Panc1 (cell line): ENCODE results near the gene CNNM2. TPM values are rescaled to one million over a fixed set of nuclear protein-coding genes. Genes with fewer than 3 reads are reported as not detected.

Experiments
- ATAC-seq: fragments of 200-7000 bp; cut with Tn5 transposase; 2 replicates; pipeline ENCODE4 v1.9.1; 2020; ENCODE audit warnings: mild to moderate bottlenecking, moderate library complexity
- BruUV-seq: library from RNA; stranded (reverse); fragments of 400-500 nt; replicated peaks from 2 replicates; lab custom pipeline; 2021; lab: Mats Ljungman, UMichigan
- CTCF ChIA-PET: fragments of 300-600 bp; sonication (Branson Sonifier 250); formaldehyde crosslinking; loops from one replicate; lab custom pipeline; 2022; ENCODE audit warnings: antibody characterized with exemption; lab: Charles Lee
- POLR2A ChIA-PET: fragments of 300-600 bp; sonication (Branson Sonifier 250); formaldehyde crosslinking; loops from one replicate; lab custom pipeline; 2022; ENCODE audit warnings: antibody characterized with exemption; lab: Charles Lee
- DNase-seq: peaks from one replicate; pipeline ENCODE4 v3.0.0-alpha.2; 2010; ENCODE audit warnings: low read depth, low spot score
- H3K27ac ChIP-seq: 2 replicates; pipeline ENCODE4 v1.5.1; 2011; ENCODE audit warnings: mild to moderate bottlenecking, low read length, inconsistent platforms
- H3K27me3 ChIP-seq: fragments of 200-500 bp; sonication (Bioruptor generic); 2 replicates; pipeline ENCODE4 v1.6.0; 2014; ENCODE audit warnings: low read length, inconsistent platforms; ENCODE audit not compliant: control insufficient read depth, insufficient read depth
- H3K36me3 ChIP-seq: fragments of 200-500 bp; sonication (Bioruptor generic); 2 replicates; pipeline ENCODE4 v1.5.1; 2014; ENCODE audit warnings: inconsistent platforms, mild to moderate bottlenecking, low read length, moderate library complexity; ENCODE audit not compliant: control insufficient read depth, insufficient read depth
- H3K4me1 ChIP-seq: 2 replicates; pipeline ENCODE4 v1.5.1; 2011; ENCODE audit warnings: inconsistent platforms, mild to moderate bottlenecking, low read length, moderate library complexity; ENCODE audit not compliant: control insufficient read depth, insufficient read depth
- H3K4me3 ChIP-seq, 2 experiments: 2 replicates each; pipeline ENCODE4 v1.5.1; 2011 to 2012; ENCODE audit warnings: low read depth in 2 of 2, low read length in 2 of 2, mild to moderate bottlenecking in 2 of 2, inconsistent platforms in 1 of 2, moderate library complexity in 1 of 2
- H3K9me3 ChIP-seq: fragments of 200-500 bp; sonication (Bioruptor generic); 2 replicates; pipeline ENCODE4 v1.5.1; 2014; ENCODE audit warnings: low read depth, mild to moderate bottlenecking, inconsistent platforms, low read length, moderate library complexity; ENCODE audit not compliant: control insufficient read depth, insufficient read depth
- POLR2AphosphoS5 ChIP-seq: IDR thresholded peaks from 2 replicates; pipeline ENCODE4 v1.6.1; 2012; ENCODE audit warnings: mild to moderate bottlenecking, low read depth, low read length, moderate library complexity
- SIN3A ChIP-seq: IDR thresholded peaks from 2 replicates; pipeline ENCODE4 v1.6.1; 2012; ENCODE audit warnings: low read depth, mild to moderate bottlenecking, low read length, moderate library complexity, borderline replicate concordance; ENCODE audit not compliant: insufficient read depth
- TCF7L2 ChIP-seq: IDR thresholded peaks from 2 replicates; pipeline ENCODE4 v1.6.1; 2011; ENCODE audit warnings: mild to moderate bottlenecking, low read depth, low read length, inconsistent platforms
- in situ Hi-C: cut with HindIII; loops from 2 replicates; pipeline ENCODE4 v1.10.0; 2016; ENCODE audit warnings: low sequenced_read_pairs, low pct_unique_long_range_greater_than_20kb
- intact Hi-C: fragments of 100-400 bp; cut with micrococcal nuclease; formaldehyde crosslinking; loops from one replicate; pipeline ENCODE4 v1.10.0; 2022; ENCODE audit not compliant: unreplicated experiment
- total RNA-seq: library from RNA; stranded (reverse); gene quantifications from one replicate; pipeline ENCODE4 v1.2.1, GENCODE V29; 2021; ENCODE audit not compliant: unreplicated experiment
- TF ChIP-seq, protein P1 (sequence below), 2 experiments: IDR thresholded peaks; 2 replicates each; pipeline ENCODE4 v1.6.1; 2011 to 2012; ENCODE audit warnings: low read depth in 2 of 2, control low read depth in 1 of 2, low read length in 1 of 2, mild to moderate bottlenecking in 1 of 2, moderate library complexity in 1 of 2; ENCODE audit not compliant: insufficient read depth in 1 of 2
- TF ChIP-seq, protein P2 (sequence below): fragments of 450-650 bp; IDR thresholded peaks from 2 replicates; pipeline ENCODE4 v1.5.1; 2017; ENCODE audit warnings: mild to moderate bottlenecking

The CNNM2 gene
- total RNA-seq, 1 experiment from 2014 or later = 27.1 TPM

DNA sequence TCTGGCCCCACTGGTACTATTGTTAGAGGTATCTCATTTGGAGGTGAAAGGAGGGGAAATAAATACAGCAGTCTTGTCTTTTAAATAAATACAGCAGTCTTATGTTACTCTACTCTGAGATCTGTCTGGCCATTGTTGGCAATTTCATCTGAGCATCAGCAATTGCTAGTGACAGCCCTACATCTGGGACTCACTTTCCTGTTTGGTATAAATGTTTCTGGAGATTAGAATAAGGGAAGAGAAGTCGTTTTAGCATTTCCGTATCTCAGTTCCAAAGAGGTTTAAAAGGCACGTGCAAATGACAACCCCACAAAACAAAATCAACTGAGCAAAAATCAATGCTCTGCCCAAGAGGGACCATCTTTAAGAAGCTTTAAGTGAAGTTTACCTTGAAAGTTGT, 18.1 kb upstream of the CNNM2 start:
- no peaks in the 10 kb centered on the region for H3K9me3 ChIP-seq
- in situ Hi-C loops = no loop called here
- DNase-seq (no peak), ATAC-seq (no peak)
- no peaks in the 10 kb centered on the region for H3K36me3 ChIP-seq
- TF ChIP-seq, protein P1, sequence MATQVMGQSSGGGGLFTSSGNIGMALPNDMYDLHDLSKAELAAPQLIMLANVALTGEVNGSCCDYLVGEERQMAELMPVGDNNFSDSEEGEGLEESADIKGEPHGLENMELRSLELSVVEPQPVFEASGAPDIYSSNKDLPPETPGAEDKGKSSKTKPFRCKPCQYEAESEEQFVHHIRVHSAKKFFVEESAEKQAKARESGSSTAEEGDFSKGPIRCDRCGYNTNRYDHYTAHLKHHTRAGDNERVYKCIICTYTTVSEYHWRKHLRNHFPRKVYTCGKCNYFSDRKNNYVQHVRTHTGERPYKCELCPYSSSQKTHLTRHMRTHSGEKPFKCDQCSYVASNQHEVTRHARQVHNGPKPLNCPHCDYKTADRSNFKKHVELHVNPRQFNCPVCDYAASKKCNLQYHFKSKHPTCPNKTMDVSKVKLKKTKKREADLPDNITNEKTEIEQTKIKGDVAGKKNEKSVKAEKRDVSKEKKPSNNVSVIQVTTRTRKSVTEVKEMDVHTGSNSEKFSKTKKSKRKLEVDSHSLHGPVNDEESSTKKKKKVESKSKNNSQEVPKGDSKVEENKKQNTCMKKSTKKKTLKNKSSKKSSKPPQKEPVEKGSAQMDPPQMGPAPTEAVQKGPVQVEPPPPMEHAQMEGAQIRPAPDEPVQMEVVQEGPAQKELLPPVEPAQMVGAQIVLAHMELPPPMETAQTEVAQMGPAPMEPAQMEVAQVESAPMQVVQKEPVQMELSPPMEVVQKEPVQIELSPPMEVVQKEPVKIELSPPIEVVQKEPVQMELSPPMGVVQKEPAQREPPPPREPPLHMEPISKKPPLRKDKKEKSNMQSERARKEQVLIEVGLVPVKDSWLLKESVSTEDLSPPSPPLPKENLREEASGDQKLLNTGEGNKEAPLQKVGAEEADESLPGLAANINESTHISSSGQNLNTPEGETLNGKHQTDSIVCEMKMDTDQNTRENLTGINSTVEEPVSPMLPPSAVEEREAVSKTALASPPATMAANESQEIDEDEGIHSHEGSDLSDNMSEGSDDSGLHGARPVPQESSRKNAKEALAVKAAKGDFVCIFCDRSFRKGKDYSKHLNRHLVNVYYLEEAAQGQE (IDR thresholded peaks at IDR 0.05; ENCODE audit: insufficient read depth in 1 of 2, low read depth in 2 of 2, low read length in 1 of 2) = no peak
- no peak for TF ChIP-seq POLR2AphosphoS5
- no peak for TF ChIP-seq SIN3A
- TF ChIP-seq TCF7L2 = no peak
- TF ChIP-seq, protein P2, sequence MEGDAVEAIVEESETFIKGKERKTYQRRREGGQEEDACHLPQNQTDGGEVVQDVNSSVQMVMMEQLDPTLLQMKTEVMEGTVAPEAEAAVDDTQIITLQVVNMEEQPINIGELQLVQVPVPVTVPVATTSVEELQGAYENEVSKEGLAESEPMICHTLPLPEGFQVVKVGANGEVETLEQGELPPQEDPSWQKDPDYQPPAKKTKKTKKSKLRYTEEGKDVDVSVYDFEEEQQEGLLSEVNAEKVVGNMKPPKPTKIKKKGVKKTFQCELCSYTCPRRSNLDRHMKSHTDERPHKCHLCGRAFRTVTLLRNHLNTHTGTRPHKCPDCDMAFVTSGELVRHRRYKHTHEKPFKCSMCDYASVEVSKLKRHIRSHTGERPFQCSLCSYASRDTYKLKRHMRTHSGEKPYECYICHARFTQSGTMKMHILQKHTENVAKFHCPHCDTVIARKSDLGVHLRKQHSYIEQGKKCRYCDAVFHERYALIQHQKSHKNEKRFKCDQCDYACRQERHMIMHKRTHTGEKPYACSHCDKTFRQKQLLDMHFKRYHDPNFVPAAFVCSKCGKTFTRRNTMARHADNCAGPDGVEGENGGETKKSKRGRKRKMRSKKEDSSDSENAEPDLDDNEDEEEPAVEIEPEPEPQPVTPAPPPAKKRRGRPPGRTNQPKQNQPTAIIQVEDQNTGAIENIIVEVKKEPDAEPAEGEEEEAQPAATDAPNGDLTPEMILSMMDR = no peak
- no peak overlapping the region for H3K27ac ChIP-seq
- ChIA-PET CTCF (interaction anchor here (0.9 kb wide), 1 partner anchor 50 kb away, joined by 4 read pairs; no protein-coding TSS in a partner anchor), POLR2A (interaction anchor here (0.7 kb wide), 1 partner anchor 148 kb away, joined by 5 read pairs; no protein-coding TSS in a partner anchor)
- no peaks in the 10 kb centered on the region for H3K27me3 ChIP-seq
- H3K4me3 ChIP-seq = no peak overlapping the region
- no peaks in the 10 kb centered on the region for H3K4me1 ChIP-seq
- no TSS peak for BruUV-seq
- intact Hi-C loops = loop anchor here (2.0 kb wide), 1 partner anchor 171 kb away; no protein-coding TSS in a partner anchor

DNA sequence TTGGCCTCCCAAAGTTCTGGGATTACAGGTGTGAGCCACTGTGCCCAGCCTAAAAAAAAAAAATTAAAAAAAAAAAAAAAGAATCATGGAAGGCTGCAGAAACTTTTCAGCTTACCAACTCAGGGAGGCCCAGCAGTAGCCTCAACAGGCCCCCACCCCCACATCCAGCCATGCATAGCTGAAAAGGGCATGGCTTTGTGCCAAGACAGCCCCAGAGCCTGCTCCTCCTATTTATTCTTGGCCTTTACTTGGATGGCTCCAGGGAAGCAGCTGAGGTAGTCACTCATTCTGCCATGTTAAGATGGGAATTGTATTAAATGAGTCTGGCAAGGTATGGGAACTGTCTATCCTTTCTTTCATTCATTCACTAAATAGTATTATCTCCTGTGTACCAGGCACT, 13.7 kb upstream of the CNNM2 start:
- ChIA-PET CTCF (no interaction called here), POLR2A (no interaction called here)
- BruUV-seq = no TSS peak
- in situ Hi-C loops = no loop called here
- no peaks in the 10 kb centered on the region for H3K27me3 ChIP-seq
- no peaks in the 10 kb centered on the region for H3K9me3 ChIP-seq
- intact Hi-C loops = no loop called here
- no peak overlapping the region for H3K4me3 ChIP-seq
- no peak for ATAC-seq
- no peak for DNase-seq
- no peaks in the 10 kb centered on the region for H3K4me1 ChIP-seq
- no peak for TF ChIP-seq TCF7L2
- TF ChIP-seq, protein P2 = no peak
- H3K27ac ChIP-seq = no peak overlapping the region
- no peaks in the 10 kb centered on the region for H3K36me3 ChIP-seq
